Measurements from ENCODE around the gene LYPD6B. TPM values are rescaled to one million over a fixed set of nuclear protein-coding genes. Genes with fewer than 3 reads are reported as not detected.

LYPD6B gene
- total RNA-seq, 1 experiment from 2014 or later: 2.0 TPM

DNA sequence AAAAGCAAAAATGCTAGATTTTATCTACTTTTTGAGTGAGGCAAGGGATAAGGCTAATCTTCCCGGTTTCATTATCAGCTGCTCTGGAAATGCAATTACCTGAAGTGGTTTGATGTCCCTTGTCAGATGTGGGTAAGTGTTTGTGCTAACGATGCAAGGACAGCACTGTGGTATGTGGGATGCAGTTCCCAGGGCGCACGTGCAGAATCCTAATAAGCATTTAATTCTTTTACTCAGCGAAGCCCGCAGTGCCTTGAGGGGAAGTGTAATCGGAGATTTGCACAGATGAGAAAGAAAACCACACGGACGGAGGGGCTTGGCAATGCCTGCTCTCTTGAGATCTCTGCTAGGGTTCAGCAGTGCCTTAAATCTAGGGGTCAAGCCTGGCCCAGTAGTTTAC lies 183.4 kb downstream of the LYPD6B start:
- Histone ChIP-seq H3K9ac (ENCODE audit: low read length) (no peak overlapping the region), H3K27me3 (ENCODE audit: low read length) (peaks cover 75% of the 10 kb centered on the region), H4K20me1 (ENCODE audit: low read length) (no peaks in the 10 kb centered on the region), H3K36me3 (ENCODE audit: low read depth, low read length) (no peaks in the 10 kb centered on the region), H3K4me1 (ENCODE audit: insufficient read depth, low read length) (no peaks in the 10 kb centered on the region), H3K9me3 (ENCODE audit: low read length) (no peaks in the 10 kb centered on the region), H2AFZ (ENCODE audit: low read length) (no peak overlapping the region), H3F3A (ENCODE audit: low read length, unreplicated experiment) (no peaks in the 10 kb centered on the region), H3K4me3 (ENCODE audit: low read length) (no peak overlapping the region), H3K79me2 (ENCODE audit: low read length) (no peaks in the 10 kb centered on the region), H3K4me2 (ENCODE audit: low read length) (no peak overlapping the region), H3K27ac (ENCODE audit: low read length) (no peak overlapping the region), H3K9me2 (replicated peaks; ENCODE audit: low read length) (no peaks in the 10 kb centered on the region)
- POLR2A ChIA-PET (ENCODE audit: unreplicated experiment): no interaction called here
- ATAC-seq (no peak), DNase-seq (no peak)
- BruUV-seq (replicated peaks): no TSS peak
- TF ChIP-seq, protein P1, sequence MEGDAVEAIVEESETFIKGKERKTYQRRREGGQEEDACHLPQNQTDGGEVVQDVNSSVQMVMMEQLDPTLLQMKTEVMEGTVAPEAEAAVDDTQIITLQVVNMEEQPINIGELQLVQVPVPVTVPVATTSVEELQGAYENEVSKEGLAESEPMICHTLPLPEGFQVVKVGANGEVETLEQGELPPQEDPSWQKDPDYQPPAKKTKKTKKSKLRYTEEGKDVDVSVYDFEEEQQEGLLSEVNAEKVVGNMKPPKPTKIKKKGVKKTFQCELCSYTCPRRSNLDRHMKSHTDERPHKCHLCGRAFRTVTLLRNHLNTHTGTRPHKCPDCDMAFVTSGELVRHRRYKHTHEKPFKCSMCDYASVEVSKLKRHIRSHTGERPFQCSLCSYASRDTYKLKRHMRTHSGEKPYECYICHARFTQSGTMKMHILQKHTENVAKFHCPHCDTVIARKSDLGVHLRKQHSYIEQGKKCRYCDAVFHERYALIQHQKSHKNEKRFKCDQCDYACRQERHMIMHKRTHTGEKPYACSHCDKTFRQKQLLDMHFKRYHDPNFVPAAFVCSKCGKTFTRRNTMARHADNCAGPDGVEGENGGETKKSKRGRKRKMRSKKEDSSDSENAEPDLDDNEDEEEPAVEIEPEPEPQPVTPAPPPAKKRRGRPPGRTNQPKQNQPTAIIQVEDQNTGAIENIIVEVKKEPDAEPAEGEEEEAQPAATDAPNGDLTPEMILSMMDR (conservative IDR thresholded peaks at IDR 0.05; ENCODE audit: low read depth, low read length): no peak
- TF ChIP-seq EZH2phosphoT487 (IDR thresholded peaks at IDR 0.05; ENCODE audit: borderline replicate concordance, low read length): no peak
- TF ChIP-seq EZH2 (IDR thresholded peaks at IDR 0.05; ENCODE audit: low read length, unreplicated experiment): no peak
- CTCF ChIA-PET: no interaction called here
- intact Hi-C loops (cut with micrococcal nuclease): no loop called here

DNA sequence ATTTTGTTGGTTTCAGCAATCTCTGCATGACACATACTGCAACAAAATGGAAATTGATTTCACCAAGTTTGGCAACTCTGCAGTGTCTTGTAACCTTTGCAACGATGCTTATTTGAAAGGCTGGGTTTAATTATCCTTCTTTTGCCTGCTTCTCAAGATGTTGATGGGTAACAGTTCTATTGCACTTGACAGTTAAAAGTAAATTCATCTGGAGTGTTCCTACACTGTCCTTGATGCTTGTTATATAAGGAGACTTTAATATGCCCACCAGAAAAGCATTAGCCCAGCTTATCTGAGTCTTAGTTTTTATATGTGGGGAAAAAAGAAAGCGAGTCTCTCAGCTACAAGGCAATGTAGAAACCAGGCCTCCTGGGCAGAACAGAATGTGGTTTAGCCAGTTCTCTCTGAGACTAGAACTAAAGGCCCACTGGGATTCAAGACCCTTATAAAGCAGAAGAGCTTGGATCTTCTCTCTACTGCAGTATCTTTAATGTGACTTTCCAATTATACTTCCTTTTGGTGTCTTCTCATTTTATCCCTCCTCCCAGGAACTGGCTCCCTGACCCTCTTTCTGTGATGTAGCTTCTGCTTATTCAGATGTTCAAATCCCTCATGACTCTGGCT lies 185.1 kb downstream of the LYPD6B start:
- ATAC-seq (no peak), DNase-seq (no peak)
- H3K9ac ChIP-seq (ENCODE audit: low read length): no peak overlapping the region
- no TSS peak for BruUV-seq (replicated peaks)
- peaks cover 81% of the 10 kb centered on the region for H3K27me3 ChIP-seq (ENCODE audit: low read length)
- ChIA-PET POLR2A (ENCODE audit: unreplicated experiment) (no interaction called here), CTCF (no interaction called here)
- no peak for TF ChIP-seq EZH2phosphoT487 (IDR thresholded peaks at IDR 0.05; ENCODE audit: borderline replicate concordance, low read length)
- TF ChIP-seq, protein P1 (conservative IDR thresholded peaks at IDR 0.05; ENCODE audit: low read depth, low read length): no peak
- no peak for TF ChIP-seq EZH2 (IDR thresholded peaks at IDR 0.05; ENCODE audit: low read length, unreplicated experiment)
- no peaks in the 10 kb centered on the region for H4K20me1 ChIP-seq (ENCODE audit: low read length)
- no peaks in the 10 kb centered on the region for H3K9me2 ChIP-seq (replicated peaks; ENCODE audit: low read length)
- no peak overlapping the region for H3K4me2 ChIP-seq (ENCODE audit: low read length)
- no peak overlapping the region for H3K27ac ChIP-seq (ENCODE audit: low read length)
- H3K4me3 ChIP-seq (ENCODE audit: low read length): no peak overlapping the region
- H3K79me2 ChIP-seq (ENCODE audit: low read length): no peaks in the 10 kb centered on the region
- intact Hi-C loops (cut with micrococcal nuclease): no loop called here
- H2AFZ ChIP-seq (ENCODE audit: low read length): no peak overlapping the region
- no peaks in the 10 kb centered on the region for H3F3A ChIP-seq (ENCODE audit: low read length, unreplicated experiment)
- no peaks in the 10 kb centered on the region for H3K4me1 ChIP-seq (ENCODE audit: insufficient read depth, low read length)
- no peaks in the 10 kb centered on the region for H3K9me3 ChIP-seq (ENCODE audit: low read length)
- H3K36me3 ChIP-seq (ENCODE audit: low read depth, low read length): no peaks in the 10 kb centered on the region

GRCh38 chr2:149224543-149224942 lies 186.0 kb downstream of the LYPD6B start:
- Histone ChIP-seq H3F3A (ENCODE audit: low read length, unreplicated experiment) (no peaks in the 10 kb centered on the region), H3K27me3 (ENCODE audit: low read length) (peaks cover 80% of the 10 kb centered on the region), H3K4me2 (ENCODE audit: low read length) (no peak overlapping the region), H3K9me3 (ENCODE audit: low read length) (no peaks in the 10 kb centered on the region), H3K36me3 (ENCODE audit: low read depth, low read length) (no peaks in the 10 kb centered on the region), H2AFZ (ENCODE audit: low read length) (no peak overlapping the region), H3K9ac (ENCODE audit: low read length) (no peak overlapping the region), H3K4me3 (ENCODE audit: low read length) (no peak overlapping the region), H3K4me1 (ENCODE audit: insufficient read depth, low read length) (no peaks in the 10 kb centered on the region), H3K27ac (ENCODE audit: low read length) (no peak overlapping the region), H3K9me2 (replicated peaks; ENCODE audit: low read length) (no peaks in the 10 kb centered on the region), H3K79me2 (ENCODE audit: low read length) (no peaks in the 10 kb centered on the region), H4K20me1 (ENCODE audit: low read length) (no peaks in the 10 kb centered on the region)
- no TSS peak for BruUV-seq (replicated peaks)
- intact Hi-C loops (cut with micrococcal nuclease): no loop called here
- DNase-seq (no peak), ATAC-seq (no peak)
- TF ChIP-seq, protein P1 (conservative IDR thresholded peaks at IDR 0.05; ENCODE audit: low read depth, low read length): no peak
- TF ChIP-seq EZH2 (IDR thresholded peaks at IDR 0.05; ENCODE audit: low read length, unreplicated experiment) (no peak), EZH2phosphoT487 (IDR thresholded peaks at IDR 0.05; ENCODE audit: borderline replicate concordance, low read length) (no peak)
- ChIA-PET CTCF (no interaction called here), POLR2A (ENCODE audit: unreplicated experiment) (no interaction called here)

All from PC-3 (cell line).